Measurements from ENCODE around the gene PRL. TPM values are rescaled to one million over a fixed set of nuclear protein-coding genes. Genes with fewer than 3 reads are reported as not detected.

The PRL gene
- total and polyA plus RNA-seq, 2 of the 8 experiments (the other 6 are each of a cell fraction or from before 2014, with no cell fraction given) = not detected

- Histone ChIP-seq H3K4me3 (ENCODE audit: extremely low read depth in 1 of 4, insufficient read depth in 2 of 4, low read depth in 3 of 4, low read length in 4 of 4) (no peak overlapping the region), H2BK120ac (replicated peaks; ENCODE audit: low read depth, low read length) (no peak overlapping the region), H3K14ac (ENCODE audit: insufficient read length) (no peak overlapping the region), H3K56ac (replicated peaks; ENCODE audit: insufficient read length, low read depth, low read length) (no peak overlapping the region), H3K27me3 (replicated peaks in 1 of 4; ENCODE audit: control insufficient read depth in 3 of 4, extremely low read depth in 1 of 4, insufficient read depth in 3 of 4, low read length in 3 of 4) (peaks cover 0 to 1% (median 0%) of the 10 kb centered on the region in 4 experiments; a peak in 1 of 7 replicates), H2BK12ac (ENCODE audit: low read depth, low read length) (no peak overlapping the region), H3K18ac (ENCODE audit: extremely low read depth, low read length) (no peak overlapping the region), H4K8ac (ENCODE audit: extremely low read depth, insufficient read depth, low read length) (no peak overlapping the region), H2BK15ac (ENCODE audit: low read length) (no peak overlapping the region), H4K20me1 (replicated peaks in 1 of 2; ENCODE audit: control insufficient read depth in 1 of 2, insufficient read depth in 2 of 2, low read length in 2 of 2) (no peaks in the 10 kb centered on the region), H3K27ac (ENCODE audit: low read depth, low read length) (no peak overlapping the region), H3K9ac (replicated peaks in 1 of 4; ENCODE audit: extremely low read depth in 1 of 4, low read depth in 3 of 4, low read length in 3 of 4) (no peak overlapping the region), H3K79me2 (ENCODE audit: control insufficient read depth in 1 of 2, insufficient read depth in 2 of 2, low read length in 2 of 2) (no peaks in the 10 kb centered on the region), H3K4me1 (replicated peaks in 1 of 4; ENCODE audit: control insufficient read depth in 3 of 4, insufficient read depth in 4 of 4, low read length in 3 of 4) (no peaks in the 10 kb centered on the region), H3K4ac (replicated peaks; ENCODE audit: insufficient read length, low read depth, low read length) (no peak overlapping the region), H4K91ac (replicated peaks; ENCODE audit: insufficient read length, low read length) (no peak overlapping the region), H4K5ac (ENCODE audit: insufficient read length, low read depth, low read length) (no peak overlapping the region), H3K36me3 (ENCODE audit: control insufficient read depth in 2 of 4, insufficient read depth in 4 of 4, low read length in 3 of 4) (no peaks in the 10 kb centered on the region), H2AK5ac (ENCODE audit: low read depth, low read length) (no peak overlapping the region), H3K4me2 (ENCODE audit: insufficient read depth in 1 of 2, low read depth in 2 of 2, low read length in 2 of 2) (no peak overlapping the region), H3K9me3 (ENCODE audit: insufficient read depth in 2 of 2, low read depth in 1 of 2, low read length in 1 of 2) (no peaks in the 10 kb centered on the region), H3K23me2 (ENCODE audit: low read depth, low read length) (no peaks in the 10 kb centered on the region), H3K23ac (ENCODE audit: insufficient read length) (no peak overlapping the region), H2AFZ (ENCODE audit: low read length) (no peak overlapping the region), H2BK5ac (ENCODE audit: low read depth, low read length) (no peak overlapping the region), H2BK20ac (ENCODE audit: low read length) (no peak overlapping the region), H3K79me1 (ENCODE audit: low read depth, low read length) (no peaks in the 10 kb centered on the region)
- WGBS, 2 experiments (ENCODE audit: extremely low coverage in 1 of 2, insufficient coverage in 1 of 2, insufficient read length in 1 of 2, insufficient replicate concordance in 2 of 2, low coverage in 1 of 2, low lambda C conversion rate in 2 of 2, missing lambda C conversion rate in 1 of 2) = 97% methylated on average over 2 of the region's 2 CpGs; no CpG with 5 or more reads in 1 of the 2 experiments
- CTCF ChIA-PET (ENCODE audit: partially characterized antibody) = no interaction called here
- DNase-seq (ENCODE audit: low read depth in 1 of 2, low spot score in 2 of 2) = no peak
- TF ChIP-seq HDAC2 (IDR thresholded peaks at IDR 0.05; ENCODE audit: borderline replicate concordance in 1 of 2, low read depth in 2 of 2, low read length in 2 of 2) (no peak), SRF (IDR thresholded peaks at IDR 0.05; ENCODE audit: low read depth, low read length) (no peak), TAF7 (optimal IDR thresholded peaks at IDR 0.05; ENCODE audit: borderline replicate concordance, low read depth, low read length) (no peak), GTF2F1 (IDR thresholded peaks at IDR 0.05; ENCODE audit: borderline replicate concordance, low read depth, low read length) (no peak), POLR2A (IDR thresholded peaks at IDR 0.05; ENCODE audit: control extremely low read depth in 1 of 2, low read depth in 2 of 2, low read length in 2 of 2) (no peak), TAF1 (IDR thresholded peaks at IDR 0.05; ENCODE audit: low read depth, low read length) (no peak), ZNF274 (IDR thresholded peaks at IDR 0.05; ENCODE audit: borderline replicate concordance, extremely low read depth, low read length) (no peak), KDM4A (IDR thresholded peaks at IDR 0.05; ENCODE audit: low read depth, low read length, severe bottlenecking) (no peak), JUND (IDR thresholded peaks at IDR 0.05; ENCODE audit: low read length) (no peak), MAX (IDR thresholded peaks at IDR 0.05) (no peak), FOSL1 (IDR thresholded peaks at IDR 0.05; ENCODE audit: insufficient read depth, low read depth, low read length) (no peak)
- FAIRE-seq = no peak
- POLR2A ChIA-PET (ENCODE audit: partially characterized antibody) = interaction anchor here (0.9 kb wide), 1 partner anchor 9 kb away, joined by 3 read pairs; no protein-coding TSS in a partner anchor
These were observed 31.0 kb upstream of the PRL start for GRCh38 chr6:22327881-22328280.
